Measurements from ENCODE around the gene PER3. TPM values are rescaled to one million over a fixed set of nuclear protein-coding genes. Genes with fewer than 3 reads are reported as not detected.

The PER3 gene
- total and polyA plus RNA-seq, 2 of the 8 experiments (the other 6 are each of a cell fraction or from before 2014, with no cell fraction given), result 8.3 to 9.3 TPM

DNA sequence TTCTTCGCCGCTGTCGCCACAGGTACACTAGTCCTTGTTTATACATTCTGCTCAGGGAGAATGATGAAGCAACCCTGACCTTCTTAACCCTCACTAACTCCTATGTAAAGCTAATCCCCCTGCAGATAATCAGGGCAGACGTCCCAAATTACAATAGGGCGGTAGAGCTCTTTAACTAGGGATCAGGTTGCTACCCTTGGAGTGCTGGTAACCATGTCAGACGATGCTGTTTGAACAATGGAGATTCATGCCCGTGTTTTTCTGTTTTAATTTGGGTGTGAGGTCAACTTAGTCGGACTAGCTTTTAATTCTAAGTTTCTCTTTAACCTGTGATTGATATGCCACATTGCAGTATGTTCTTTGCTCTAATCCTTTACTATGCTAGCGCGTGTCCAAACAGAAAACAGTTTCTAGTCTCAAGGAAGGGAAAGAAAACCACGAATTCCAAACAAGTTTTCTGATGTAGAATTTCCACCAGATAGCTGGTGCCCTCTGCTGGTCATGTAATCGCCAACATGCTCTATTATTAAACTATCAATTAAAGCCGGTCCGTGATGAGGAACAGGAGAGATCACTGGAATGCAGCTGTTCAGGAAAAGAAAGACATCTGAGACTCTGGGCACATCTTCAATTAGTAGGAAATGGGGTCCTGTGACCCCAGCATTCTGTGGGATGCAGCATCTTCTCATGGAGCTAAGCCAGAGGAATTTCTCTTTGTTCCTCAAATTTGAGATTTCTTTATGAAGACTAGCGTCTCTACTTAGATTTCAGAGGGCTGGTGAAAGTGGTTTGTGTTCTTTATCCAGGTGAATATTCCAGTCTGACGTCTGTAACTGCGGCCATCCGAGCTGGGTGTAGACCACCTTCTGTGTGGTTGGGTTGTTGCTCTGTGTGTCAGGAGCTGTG is 31.3 kb upstream of the PER3 start:
- FAIRE-seq, result peak; percentile 93
- ChIA-PET CTCF (ENCODE audit: partially characterized antibody) (interaction anchor here (0.6 to 11.7 kb wide), 46 partner anchors 8 to 1985 kb away, joined by 3 to 554 read pairs (median 4); partner anchors contain the start of gene VAMP3), POLR2A (ENCODE audit: partially characterized antibody) (interaction anchor here (0.6 to 5.0 kb wide), 10 partner anchors 33 to 84 kb away, joined by 3 to 36 read pairs (median 3); no protein-coding TSS in a partner anchor)
- Histone ChIP-seq H2BK12ac (ENCODE audit: low read depth, low read length) (no peak overlapping the region), H3K79me2 (ENCODE audit: control insufficient read depth in 1 of 2, insufficient read depth in 2 of 2, low read length in 2 of 2) (no peaks in the 10 kb centered on the region), H3K9me3 (ENCODE audit: insufficient read depth in 2 of 2, low read depth in 1 of 2, low read length in 1 of 2) (no peaks in the 10 kb centered on the region), H3K27me3 (replicated peaks in 1 of 4; ENCODE audit: control insufficient read depth in 3 of 4, extremely low read depth in 1 of 4, insufficient read depth in 3 of 4, low read length in 3 of 4) (no peaks in the 10 kb centered on the region), H2AK5ac (ENCODE audit: low read depth, low read length) (no peak overlapping the region), H2BK15ac (ENCODE audit: low read length) (no peak overlapping the region), H3K4me1 (replicated peaks in 1 of 4; ENCODE audit: control insufficient read depth in 3 of 4, insufficient read depth in 4 of 4, low read length in 3 of 4) (peaks cover 3 to 9% (median 6%) of the 10 kb centered on the region in 4 experiments; a peak in 6 of 7 replicates), H3K4ac (replicated peaks; ENCODE audit: insufficient read length, low read depth, low read length) (no peak overlapping the region), H3K23me2 (ENCODE audit: low read depth, low read length) (no peaks in the 10 kb centered on the region; the same call in 1 of the 2 replicates), H2BK20ac (ENCODE audit: low read length) (no peak overlapping the region), H4K8ac (ENCODE audit: extremely low read depth, insufficient read depth, low read length) (no peak overlapping the region), H3K4me3 (ENCODE audit: extremely low read depth in 1 of 4, insufficient read depth in 2 of 4, low read depth in 3 of 4, low read length in 4 of 4) (peak overlapping the region; percentile 22 to 53 (median 36); a peak in 7 of 8 replicates), H3K4me2 (ENCODE audit: insufficient read depth in 1 of 2, low read depth in 2 of 2, low read length in 2 of 2) (peak overlapping the region; percentile 60 to 64), H3K36me3 (ENCODE audit: control insufficient read depth in 2 of 4, insufficient read depth in 4 of 4, low read length in 3 of 4) (peaks cover 0 to 3% (median 0%) of the 10 kb centered on the region in 4 experiments; a peak in 1 of 8 replicates), H4K20me1 (replicated peaks in 1 of 2; ENCODE audit: control insufficient read depth in 1 of 2, insufficient read depth in 2 of 2, low read length in 2 of 2) (no peaks in the 10 kb centered on the region), H3K56ac (replicated peaks; ENCODE audit: insufficient read length, low read depth, low read length) (no peak overlapping the region), H3K18ac (ENCODE audit: extremely low read depth, low read length) (no peak overlapping the region), H3K14ac (ENCODE audit: insufficient read length) (no peak overlapping the region), H2AFZ (ENCODE audit: low read length) (peak overlapping the region; percentile 76), H4K91ac (replicated peaks; ENCODE audit: insufficient read length, low read length) (no peak overlapping the region), H3K23ac (ENCODE audit: insufficient read length) (no peak overlapping the region), H2BK5ac (ENCODE audit: low read depth, low read length) (no peak overlapping the region), H4K5ac (ENCODE audit: insufficient read length, low read depth, low read length) (no peak overlapping the region), H3K27ac (ENCODE audit: low read depth, low read length) (no peak overlapping the region), H3K9ac (replicated peaks in 1 of 4; ENCODE audit: extremely low read depth in 1 of 4, low read depth in 3 of 4, low read length in 3 of 4) (no peak overlapping the region; a peak in 1 of 7 replicates), H3K79me1 (ENCODE audit: low read depth, low read length) (no peaks in the 10 kb centered on the region), H2BK120ac (replicated peaks; ENCODE audit: low read depth, low read length) (no peak overlapping the region)
- TF ChIP-seq, protein P1, sequence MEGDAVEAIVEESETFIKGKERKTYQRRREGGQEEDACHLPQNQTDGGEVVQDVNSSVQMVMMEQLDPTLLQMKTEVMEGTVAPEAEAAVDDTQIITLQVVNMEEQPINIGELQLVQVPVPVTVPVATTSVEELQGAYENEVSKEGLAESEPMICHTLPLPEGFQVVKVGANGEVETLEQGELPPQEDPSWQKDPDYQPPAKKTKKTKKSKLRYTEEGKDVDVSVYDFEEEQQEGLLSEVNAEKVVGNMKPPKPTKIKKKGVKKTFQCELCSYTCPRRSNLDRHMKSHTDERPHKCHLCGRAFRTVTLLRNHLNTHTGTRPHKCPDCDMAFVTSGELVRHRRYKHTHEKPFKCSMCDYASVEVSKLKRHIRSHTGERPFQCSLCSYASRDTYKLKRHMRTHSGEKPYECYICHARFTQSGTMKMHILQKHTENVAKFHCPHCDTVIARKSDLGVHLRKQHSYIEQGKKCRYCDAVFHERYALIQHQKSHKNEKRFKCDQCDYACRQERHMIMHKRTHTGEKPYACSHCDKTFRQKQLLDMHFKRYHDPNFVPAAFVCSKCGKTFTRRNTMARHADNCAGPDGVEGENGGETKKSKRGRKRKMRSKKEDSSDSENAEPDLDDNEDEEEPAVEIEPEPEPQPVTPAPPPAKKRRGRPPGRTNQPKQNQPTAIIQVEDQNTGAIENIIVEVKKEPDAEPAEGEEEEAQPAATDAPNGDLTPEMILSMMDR (IDR thresholded peaks at IDR 0.05; ENCODE audit: control extremely low read depth in 1 of 3, insufficient read depth in 1 of 3, low read depth in 1 of 3, low read length in 3 of 3), result peak in 2 of 3 experiments; percentile 75; a peak in 3 of 4 replicates
- peak; percentile 87 for TF ChIP-seq ASH2L (IDR thresholded peaks at IDR 0.05; ENCODE audit: low read length)
- TF ChIP-seq CEBPB (IDR thresholded peaks at IDR 0.05; ENCODE audit: low read depth, low read length), result peak; percentile 89
- peak; percentile 13; the same call in 1 of the 2 replicates for TF ChIP-seq TEAD4 (IDR thresholded peaks at IDR 0.05; ENCODE audit: low read depth, low read length)
- peak; percentile 75 for TF ChIP-seq BRCA1 (IDR thresholded peaks at IDR 0.05; ENCODE audit: low read depth, low read length)
- TF ChIP-seq RAD21 (IDR thresholded peaks at IDR 0.05 in 1 of 2, conservative IDR thresholded peaks at IDR 0.05 in 1 of 2; ENCODE audit: low read depth in 2 of 2, low read length in 2 of 2), result peak; percentile 72 to 81
- no peak for TF ChIP-seq POLR2A (IDR thresholded peaks at IDR 0.05; ENCODE audit: control extremely low read depth in 1 of 2, low read depth in 2 of 2, low read length in 2 of 2)
- TF ChIP-seq TAF1 (IDR thresholded peaks at IDR 0.05; ENCODE audit: low read depth, low read length), result no peak
- peak in 1 of 2 experiments; percentile 62 for DNase-seq (ENCODE audit: low read depth in 1 of 2, low spot score in 2 of 2)
- 32% methylated on average over 18 of the region's 18 CpGs; no CpG with 5 or more reads in 1 of the 2 experiments for WGBS, 2 experiments (ENCODE audit: extremely low coverage in 1 of 2, insufficient coverage in 1 of 2, insufficient read length in 1 of 2, insufficient replicate concordance in 2 of 2, low coverage in 1 of 2, low lambda C conversion rate in 2 of 2, missing lambda C conversion rate in 1 of 2)

Measured in H1 (cell line).